K562 (cell line): ENCODE data around the gene ADAM30.

ENCODE experiments used
- BMI1 ChIP-seq: fragments of 150-350 bp; IDR thresholded peaks from 2 replicates; pipeline ENCODE4 v1.6.1; 2014; ENCODE audit warnings: low read length
- CCAR2 ChIP-seq: fragments of 200-400 bp; formaldehyde crosslinking; IDR thresholded peaks from 2 replicates; pipeline ENCODE4 v1.6.1; 2017; ENCODE audit warnings: mild to moderate bottlenecking, low read depth, low read length
- CTCF ChIP-seq, 3 experiments: IDR thresholded peaks in 2 of 3; conservative IDR thresholded peaks in 1 of 3; 2 replicates each; pipeline ENCODE4 v1.5.1; 2011 to 2012; ENCODE audit warnings: low read length in 3 of 3, mild to moderate bottlenecking in 3 of 3, control low read depth in 2 of 3, improper control_type of control experiment in 1 of 3, inconsistent platforms in 1 of 3, low read depth in 1 of 3, mixed read lengths in 1 of 3, moderate library complexity in 1 of 3; ENCODE audit not compliant: insufficient read depth in 2 of 3
- HNRNPK ChIP-seq: fragments of 200-400 bp; formaldehyde crosslinking; IDR thresholded peaks from one replicate; pipeline ENCODE4 v1.6.1; 2018; ENCODE audit warnings: mild to moderate bottlenecking, low read depth, low read length; ENCODE audit not compliant: poor library complexity, severe bottlenecking
- MYNN ChIP-seq, 2 experiments: sonication (generic); formaldehyde crosslinking in 1 of 2; IDR thresholded peaks; 2 replicates each; pipeline versions ENCODE4 v1.5.0 to v1.6.1; 2016 to 2020; ENCODE audit warnings: antibody characterized with exemption in 1 of 2, missing genetic modification reagents in 1 of 2
- ZBTB1 ChIP-seq: sonication (generic); formaldehyde crosslinking; IDR thresholded peaks from 2 replicates; pipeline ENCODE4 v1.8.1; 2023; ENCODE audit warnings: missing genetic modification reagents, low read depth, mild to moderate bottlenecking, borderline replicate concordance
- ZBTB26 ChIP-seq: fragments of 450-650 bp; formaldehyde crosslinking; IDR thresholded peaks from 2 replicates; pipeline ENCODE4 v1.4.0; 2022; ENCODE audit warnings: missing genetic modification characterization
- ZFX ChIP-seq: sonication (generic); formaldehyde crosslinking; IDR thresholded peaks from 2 replicates; pipeline ENCODE4 v1.8.0; 2022; ENCODE audit warnings: mild to moderate bottlenecking, missing genetic modification reagents, moderate library complexity
- ZNF764 ChIP-seq: fragments of 250-450 bp; sonication (Bioruptor Pico); IDR thresholded peaks from 2 replicates; pipeline ENCODE4 v1.4.0; 2020; ENCODE audit warnings: low read depth, mild to moderate bottlenecking, moderate library complexity

DNA sequence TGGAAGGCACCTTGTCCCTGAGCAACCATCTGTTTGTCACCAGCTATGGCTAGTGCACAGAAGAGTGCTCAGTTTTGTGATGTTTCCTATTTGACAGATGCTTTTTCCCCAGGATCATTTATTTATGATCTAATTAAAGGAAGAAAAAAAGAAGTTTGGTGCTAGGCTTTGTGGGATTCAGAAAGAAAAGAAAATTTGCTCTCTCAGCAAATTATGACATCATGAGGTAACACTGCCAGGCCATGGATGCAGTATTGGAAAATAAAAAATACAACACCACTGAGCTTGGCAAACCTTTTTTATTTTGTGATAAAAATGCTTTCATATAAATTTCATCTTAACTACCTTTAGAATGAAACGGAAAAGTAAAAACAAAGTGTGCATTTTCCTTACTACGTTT is 15.5 kb upstream of the ADAM30 start:
- TF ChIP-seq ZBTB26 (CRISPR knock-in tag) (no peak), MYNN (IDR thresholded peaks at IDR 0.05) (no peak), MYNN (CRISPR knock-in tag; IDR thresholded peaks at IDR 0.05) (no peak), ZFX (CRISPR knock-in tag) (no peak), HNRNPK (no peak), CTCF (IDR thresholded peaks at IDR 0.05 in 2 of 3, conservative IDR thresholded peaks at IDR 0.05 in 1 of 3; ENCODE audit: insufficient read depth in 2 of 3, low read depth in 1 of 3, low read length in 3 of 3) (no peak), BMI1 (no peak), ZNF764 (no peak), CCAR2 (no peak), ZBTB1 (CRISPR knock-in tag) (no peak)
